Astrocyte (in vitro differentiated cells and primary cell): Measurements from ENCODE around the gene LIMS1.

ENCODE experiments used
- CTCF ChIP-seq: IDR thresholded peaks from 2 replicates; pipeline ENCODE4 v1.5.1; 2011; ENCODE audit warnings: low read depth, mild to moderate bottlenecking, inconsistent platforms, low read length, moderate library complexity; ENCODE audit not compliant: insufficient read depth
- EZH2 ChIP-seq: IDR thresholded peaks from 2 replicates; pipeline ENCODE4 v1.6.1; 2012; ENCODE audit warnings: mild to moderate bottlenecking, low read length, inconsistent platforms; ENCODE audit not compliant: insufficient read depth

GRCh38 chr2:108485253-108485652 is 49.0 kb upstream of the LIMS1 start:
- no peak for TF ChIP-seq CTCF
- TF ChIP-seq EZH2 = no peak
